Measurements from ENCODE around the gene MAML3.

MAML3 gene

GRCh38 chr4:140153718-140154571 lies at the start of gene MAML3:
Gene MAML3 (minus strand): TSS chr4:140154184. CDS start chr4:140153327, 857 bp downstream.
- peak; percentile 93 for DNase-seq (ENCODE audit: low spot score)

GRCh38 chr4:140198942-140199341 lies 45.0 kb upstream of the MAML3 start:
- no peak for DNase-seq (ENCODE audit: low spot score)

- DNase-seq (ENCODE audit: low spot score): no peak
These were observed 41.8 kb upstream of the MAML3 start for GRCh38 chr4:140195806-140196205.

- no peak for DNase-seq (ENCODE audit: low spot score)
These were observed 35.8 kb upstream of the MAML3 start for GRCh38 chr4:140189805-140190204.

- no peak for DNase-seq (ENCODE audit: low spot score)
These were observed 35.0 kb upstream of the MAML3 start for GRCh38 chr4:140188975-140189374.

GRCh38 chr4:140187316-140187695 lies 33.3 kb upstream of the MAML3 start:
- DNase-seq (ENCODE audit: low spot score): no peak

DNA sequence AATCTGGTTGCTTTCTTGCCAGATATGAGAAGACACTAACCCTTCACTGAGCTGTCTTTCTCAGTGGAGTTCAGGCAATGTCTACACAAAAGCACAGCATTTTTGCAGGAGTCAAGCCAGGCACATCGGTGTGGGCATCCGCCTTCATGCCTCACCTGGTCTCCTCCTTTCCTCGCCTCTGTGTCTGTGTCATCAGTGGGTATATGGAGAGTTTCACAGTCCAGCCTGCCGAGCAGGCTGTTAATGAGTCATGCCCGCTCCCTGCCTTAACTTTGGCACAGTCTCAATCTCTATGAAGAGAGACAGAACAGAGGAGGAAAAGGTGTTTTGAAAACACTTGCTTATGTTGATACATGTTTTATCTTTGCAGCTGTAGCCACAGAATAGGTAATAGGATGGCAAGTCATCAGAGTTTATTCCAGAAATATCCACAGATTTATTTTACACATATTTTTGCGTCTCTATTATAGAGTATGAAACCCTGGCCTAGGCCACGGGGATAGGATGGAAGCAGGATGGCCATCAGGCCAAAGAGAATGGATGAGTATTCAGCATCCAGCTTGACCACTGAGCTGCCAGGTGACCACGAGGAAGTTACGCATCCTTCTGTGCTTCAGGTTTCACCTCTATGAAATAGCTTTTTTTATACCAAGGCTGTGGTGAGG lies 32.8 kb upstream of the MAML3 start:
- peak; percentile 50 for DNase-seq (ENCODE audit: low spot score)

DNA sequence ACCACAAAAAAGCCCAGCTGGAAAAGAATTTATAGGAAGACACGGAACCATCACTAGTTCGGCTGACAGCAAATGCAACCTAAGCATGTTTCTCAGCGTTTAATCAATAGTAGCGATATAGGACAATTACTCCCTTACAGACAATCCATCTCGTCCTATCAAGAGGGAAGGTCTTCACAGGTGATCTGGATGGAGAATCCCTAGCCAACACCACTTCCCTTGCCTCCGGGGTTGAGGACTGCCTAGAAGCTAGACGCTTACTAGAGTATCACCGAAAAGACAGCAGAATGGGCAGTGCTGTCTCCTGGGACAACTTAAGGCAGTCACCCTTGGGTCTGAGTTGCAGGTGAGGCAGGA lies 32.1 kb upstream of the MAML3 start:
- DNase-seq (ENCODE audit: low spot score): no peak

DNA sequence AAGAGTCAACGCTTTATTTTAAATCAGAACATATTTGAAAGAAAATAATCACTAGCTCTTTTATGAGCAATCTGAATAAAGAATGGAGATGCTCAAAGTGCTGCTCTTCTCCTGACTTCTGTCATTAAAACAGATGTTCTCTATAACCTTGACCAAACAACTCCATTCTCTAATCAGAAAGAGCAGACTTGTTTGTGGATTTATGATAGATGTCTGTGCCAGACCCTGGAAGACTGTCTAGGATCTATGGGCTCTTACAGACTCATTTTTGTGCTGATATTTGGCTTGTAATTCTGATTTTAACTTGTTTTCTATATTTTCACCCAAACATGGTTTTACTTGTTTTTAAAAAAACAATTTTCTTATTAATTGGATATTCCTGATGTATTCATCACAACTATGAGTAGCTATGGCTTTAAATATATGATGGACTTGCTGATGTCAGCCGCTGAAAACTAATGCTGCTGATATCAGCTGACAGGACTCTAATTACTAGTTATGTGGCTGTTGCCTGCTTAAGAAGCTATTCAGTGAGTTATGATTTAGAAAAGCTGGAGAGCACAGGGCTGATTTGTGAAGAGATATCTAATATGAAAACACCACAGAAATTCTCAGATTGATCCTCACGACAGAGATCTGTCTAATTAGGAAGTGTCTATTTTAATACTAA lies 31.6 kb upstream of the MAML3 start:
- DNase-seq (ENCODE audit: low spot score): no peak

- DNase-seq (ENCODE audit: low spot score): no peak
These were observed 29.3 kb upstream of the MAML3 start for GRCh38 chr4:140183270-140183669.

- DNase-seq (ENCODE audit: low spot score): no peak
These were observed 26.6 kb upstream of the MAML3 start for GRCh38 chr4:140180577-140180976.

GRCh38 chr4:140176735-140177134 lies 22.8 kb upstream of the MAML3 start:
- DNase-seq (ENCODE audit: low spot score): no peak

DNA sequence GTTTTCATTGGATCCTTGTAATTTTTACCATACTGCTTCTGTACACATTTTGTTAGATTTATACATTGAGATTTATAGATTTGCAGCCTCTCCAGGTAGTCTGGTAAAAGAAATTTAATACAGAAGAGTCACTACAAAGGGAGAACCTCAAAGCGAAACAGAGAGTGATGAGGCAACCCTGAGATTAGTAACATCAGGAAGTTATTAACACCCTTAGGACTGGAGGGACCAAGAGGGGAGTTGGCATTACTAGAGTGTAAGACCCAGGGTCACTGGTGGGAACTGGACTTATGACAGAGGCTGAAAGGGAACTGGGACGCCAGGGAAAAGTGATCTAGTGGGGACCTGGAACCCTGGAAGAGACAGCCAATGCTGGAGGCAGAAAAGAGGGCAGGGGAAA lies 20.6 kb upstream of the MAML3 start:
- no peak for DNase-seq (ENCODE audit: low spot score)

DNA sequence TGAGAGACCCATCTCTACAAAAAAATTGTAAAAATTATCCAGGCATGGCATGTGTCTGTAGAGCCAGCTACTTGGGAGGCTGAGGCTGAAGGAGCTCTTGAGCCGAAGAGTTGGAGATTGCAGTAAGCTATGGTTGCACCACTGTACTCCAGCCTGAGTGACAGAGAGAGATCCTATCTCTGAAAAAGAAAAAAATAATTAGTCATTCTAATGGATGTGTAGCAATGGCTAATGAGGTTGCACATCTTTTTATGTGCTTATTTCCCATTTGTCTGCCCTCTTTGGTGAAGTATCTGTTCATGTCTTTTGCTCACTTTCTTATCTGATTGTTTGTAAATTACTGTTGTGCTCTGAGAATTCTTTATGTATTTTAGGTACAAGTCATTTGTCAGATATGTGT lies 19.0 kb upstream of the MAML3 start:
- DNase-seq (ENCODE audit: low spot score): no peak

- no peak for DNase-seq (ENCODE audit: low spot score)
These were observed 16.3 kb upstream of the MAML3 start for GRCh38 chr4:140170299-140170698.

GRCh38 chr4:140168936-140169335 lies 15.0 kb upstream of the MAML3 start:
- no peak for DNase-seq (ENCODE audit: low spot score)

- peak; percentile 41 for DNase-seq (ENCODE audit: low spot score)
These were observed 14.5 kb upstream of the MAML3 start for GRCh38 chr4:140168474-140168873.

- DNase-seq (ENCODE audit: low spot score): no peak
These were observed 9.2 kb upstream of the MAML3 start for GRCh38 chr4:140163029-140163810.

DNA sequence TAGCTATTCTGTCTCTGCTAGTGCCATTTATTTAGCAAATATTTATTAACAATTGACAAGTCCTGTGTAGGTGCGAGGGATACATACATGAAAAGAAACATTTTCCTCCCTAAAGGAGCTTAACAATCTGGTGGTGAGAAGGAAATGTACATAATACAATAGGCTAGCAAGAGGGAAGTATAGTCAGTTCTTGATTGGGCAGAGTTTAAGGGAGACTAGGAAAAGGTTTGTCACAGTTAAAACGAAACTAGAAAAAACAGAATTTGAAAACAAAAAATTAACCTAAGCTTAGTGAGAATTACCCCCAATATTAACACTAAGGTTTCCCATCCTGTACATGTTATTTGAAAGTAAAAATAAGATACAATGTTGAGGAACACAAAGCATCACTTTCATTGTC lies 8.6 kb upstream of the MAML3 start:
- DNase-seq (ENCODE audit: low spot score): no peak

- DNase-seq (ENCODE audit: low spot score): no peak
These were observed 4.5 kb upstream of the MAML3 start for GRCh38 chr4:140158365-140159030.

GRCh38 chr4:140157341-140157740 lies 3.4 kb upstream of the MAML3 start:
- DNase-seq (ENCODE audit: low spot score): no peak
